CD4-positive, alpha-beta T cell treated with Interleukin-15 for 4 hours (primary cell): ENCODE measurements around the gene FKBP2.
"Not testable (repeated sequence)": the region's sequence is repeated elsewhere in the genome, so short reads cannot be mapped to it uniquely, and the experiment has no call there.

ENCODE experiments used
- DNase-seq: peaks from one replicate; pipeline ENCODE4 v3.0.0-alpha.2; 2020; ENCODE audit warnings: low spot score

The FKBP2 gene

GRCh38 chr11:64234647-64235379 is 6.1 kb upstream of the FKBP2 start:
- DNase-seq, result peak; percentile 36

DNA sequence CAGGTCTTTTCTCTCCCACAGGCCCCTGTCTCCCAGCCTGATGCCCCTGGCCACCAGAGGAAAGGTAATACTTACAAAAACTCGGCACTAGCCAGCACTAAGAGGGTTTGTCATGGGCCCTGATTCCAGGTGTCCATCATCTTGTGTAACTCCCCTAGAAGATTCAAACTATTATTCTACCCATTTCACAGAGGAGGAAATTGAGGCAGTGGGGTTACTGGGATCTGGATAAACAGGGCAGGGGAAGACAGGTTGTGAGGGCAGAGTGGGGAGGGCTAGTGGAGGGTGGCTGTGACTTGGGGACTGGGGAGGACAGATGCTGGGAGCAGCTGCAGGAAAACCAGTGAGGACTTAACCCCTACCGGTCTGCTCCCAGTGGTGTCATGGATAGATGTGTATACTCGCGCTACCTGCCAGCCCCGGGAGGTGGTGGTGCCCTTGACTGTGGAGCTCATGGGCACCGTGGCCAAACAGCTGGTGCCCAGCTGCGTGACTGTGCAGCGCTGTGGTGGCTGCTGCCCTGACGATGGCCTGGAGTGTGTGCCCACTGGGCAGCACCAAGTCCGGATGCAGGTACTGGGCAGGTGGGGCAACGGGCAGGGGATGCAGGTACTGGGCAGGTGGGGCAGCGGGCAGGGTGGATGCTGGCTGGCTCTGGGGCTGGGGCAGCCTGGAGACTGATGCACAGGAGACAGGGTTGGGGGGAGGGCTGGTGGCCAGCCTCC is 5.3 kb upstream of the FKBP2 start:
- no peak for DNase-seq

GRCh38 chr11:64237484-64237951 is 3.4 kb upstream of the FKBP2 start:
- no peak for DNase-seq

GRCh38 chr11:64238076-64238475 is 2.8 kb upstream of the FKBP2 start:
- no peak for DNase-seq

DNA sequence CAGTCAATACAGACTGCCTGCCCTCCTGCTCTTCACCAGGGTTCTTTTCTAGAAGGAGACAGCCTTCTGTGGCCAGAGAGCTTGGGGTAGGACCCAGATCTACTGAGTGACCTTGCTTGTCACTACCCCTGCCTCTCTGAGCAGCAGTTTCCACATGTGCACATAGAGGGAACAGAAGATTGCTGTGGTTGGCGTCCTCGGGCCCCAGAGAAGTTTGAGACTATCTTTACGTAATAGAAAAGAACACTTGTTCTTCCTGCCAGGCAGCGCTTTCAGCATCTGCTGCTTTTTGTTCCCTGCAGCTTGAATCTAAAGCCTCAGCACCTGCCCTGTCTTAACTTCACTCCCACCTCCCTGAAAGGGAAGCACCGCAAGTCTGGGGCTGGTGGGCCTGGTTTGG is 1.9 kb upstream of the FKBP2 start:
- DNase-seq, result no peak

GRCh38 chr11:64239662-64240434 is 1.0 kb upstream of the FKBP2 start:
- no peak for DNase-seq

GRCh38 chr11:64241241-64241490 is 271 bp downstream of the FKBP2 start:
- DNase-seq, result peak; percentile 99

GRCh38 chr11:64241491-64242374 is 838 bp downstream of the FKBP2 start:
- DNase-seq, result no peak

GRCh38 chr11:64243236-64243854 is 2.5 kb downstream of the FKBP2 start:
- DNase-seq, result no peak

GRCh38 chr11:64244107-64244506 is 3.2 kb downstream of the FKBP2 start:
- DNase-seq, result no peak

- no peak for DNase-seq
Observed at GRCh38 chr11:64244966-64245365, 4.1 kb downstream of the FKBP2 start.

DNA sequence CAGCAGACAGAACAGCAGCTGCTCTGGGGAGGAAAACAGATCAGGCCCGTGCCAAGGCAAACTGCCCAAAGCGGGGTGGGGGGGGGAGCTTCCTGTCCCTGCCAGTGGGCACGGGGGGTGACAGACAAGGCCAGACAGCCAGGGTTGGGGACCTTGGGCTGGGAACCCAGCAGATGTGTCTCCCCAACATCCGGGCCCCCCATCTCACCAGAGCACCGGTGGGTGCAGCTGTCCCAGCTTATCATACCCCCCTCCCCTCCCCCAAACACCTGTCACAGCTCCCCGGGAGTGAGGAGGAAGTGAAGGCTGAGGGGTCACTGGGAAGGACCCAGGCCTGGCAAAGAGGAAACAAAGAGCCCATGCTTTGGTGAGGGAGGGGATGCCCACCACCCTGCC is 4.5 kb downstream of the FKBP2 start:
- DNase-seq, result peak; percentile 52

DNA sequence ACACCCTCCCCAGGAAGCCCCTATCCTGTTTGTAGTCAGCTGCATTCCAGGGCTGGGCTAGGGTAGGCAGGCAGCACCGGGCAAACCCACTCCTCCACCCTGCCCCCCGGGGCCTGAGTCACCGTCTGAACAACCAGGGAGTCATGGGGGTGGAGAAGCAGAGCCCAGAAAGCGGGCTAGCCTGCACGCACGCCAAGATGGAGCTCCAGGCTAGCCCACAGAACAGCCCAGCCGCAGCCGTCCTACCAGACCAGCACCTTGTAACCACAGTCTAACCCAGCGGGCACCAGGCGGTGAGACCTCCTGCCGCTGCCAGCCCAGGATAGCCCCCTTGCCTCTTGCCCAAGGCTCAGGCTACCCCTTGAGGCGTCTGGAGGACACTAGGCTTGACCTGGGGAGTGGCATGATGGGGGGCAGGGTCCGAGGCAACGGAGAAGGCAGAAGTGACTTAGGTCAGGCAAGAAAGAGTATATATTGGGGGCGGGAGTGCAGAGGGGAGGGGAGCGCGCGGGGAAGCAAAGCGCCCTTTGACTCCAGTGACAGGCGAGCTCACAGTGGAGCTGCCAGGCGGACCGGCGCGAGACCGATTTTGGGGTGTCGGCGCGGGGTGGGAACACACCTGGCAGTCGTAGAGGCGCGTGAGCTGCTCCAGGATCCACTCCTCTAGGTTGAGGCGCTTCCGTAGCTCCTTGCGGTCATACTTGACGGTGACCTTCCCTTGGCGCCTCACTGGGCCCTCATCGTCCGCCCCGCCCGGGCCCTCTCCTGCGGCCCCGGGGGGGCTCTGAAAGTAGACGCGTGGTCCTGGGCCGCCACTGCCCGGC is 5.1 kb downstream of the FKBP2 start:
- peak; percentile 80 for DNase-seq

DNA sequence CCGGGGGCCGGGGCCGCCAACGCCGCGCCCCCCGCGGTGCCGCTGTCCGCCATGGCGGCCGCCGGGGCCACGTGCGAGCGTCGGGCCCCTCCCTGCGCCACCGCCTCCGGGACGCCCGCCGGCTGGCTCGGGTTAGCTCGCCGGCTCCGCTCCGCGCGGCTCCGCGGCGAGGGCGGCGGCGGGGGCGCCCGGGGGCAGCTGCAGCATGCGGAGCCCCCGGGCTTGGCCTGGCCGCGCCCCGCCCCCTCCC is 5.7 kb downstream of the FKBP2 start:
- not testable (repeated sequence) for DNase-seq

GRCh38 chr11:64246871-64247728 is 6.2 kb downstream of the FKBP2 start, which contains the start of gene PPP1R14B:
PPP1R14B (minus strand) TSS chr11:64246943; CDS start chr11:64246673, 270 bp downstream.
- peak; percentile 77 for DNase-seq

DNA sequence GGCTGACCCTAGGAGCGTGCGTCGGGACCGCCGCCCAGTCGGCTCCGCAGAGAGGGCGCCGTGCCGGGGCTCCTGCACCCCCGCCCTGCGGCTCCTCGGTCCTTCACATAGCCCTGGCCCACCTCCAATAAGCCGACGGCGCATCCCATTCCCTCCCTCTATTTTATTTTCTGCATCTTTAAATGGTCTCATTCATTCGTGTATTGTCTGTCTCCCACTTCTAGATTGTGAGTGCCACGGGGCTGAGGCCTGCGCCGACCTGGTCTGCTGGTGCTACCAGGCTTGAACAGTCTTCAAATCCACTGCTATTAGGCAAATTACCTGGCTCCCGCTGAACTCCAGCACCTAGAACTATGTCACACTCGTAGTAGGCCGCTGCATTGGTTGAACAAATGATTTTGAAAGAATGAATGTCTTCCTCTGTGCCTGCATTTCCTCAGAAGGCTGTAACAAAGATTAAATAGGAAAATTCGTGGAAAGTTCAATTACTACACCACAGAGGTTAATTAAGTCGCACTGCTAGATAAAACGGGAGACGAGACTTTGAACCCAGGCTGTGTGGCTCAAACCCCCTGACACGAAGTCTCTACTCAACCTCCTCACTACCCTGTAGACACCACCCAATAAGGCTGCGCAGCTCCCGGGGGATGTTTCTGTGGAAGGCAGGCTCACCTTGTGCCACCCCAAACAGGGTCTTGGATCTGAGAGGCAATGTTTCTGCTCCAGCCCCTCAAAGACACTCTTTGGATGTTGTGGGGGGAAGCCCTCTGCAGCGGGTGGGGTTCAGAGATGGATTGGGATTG is 7.0 kb downstream of the FKBP2 start:
- no peak for DNase-seq

DNA sequence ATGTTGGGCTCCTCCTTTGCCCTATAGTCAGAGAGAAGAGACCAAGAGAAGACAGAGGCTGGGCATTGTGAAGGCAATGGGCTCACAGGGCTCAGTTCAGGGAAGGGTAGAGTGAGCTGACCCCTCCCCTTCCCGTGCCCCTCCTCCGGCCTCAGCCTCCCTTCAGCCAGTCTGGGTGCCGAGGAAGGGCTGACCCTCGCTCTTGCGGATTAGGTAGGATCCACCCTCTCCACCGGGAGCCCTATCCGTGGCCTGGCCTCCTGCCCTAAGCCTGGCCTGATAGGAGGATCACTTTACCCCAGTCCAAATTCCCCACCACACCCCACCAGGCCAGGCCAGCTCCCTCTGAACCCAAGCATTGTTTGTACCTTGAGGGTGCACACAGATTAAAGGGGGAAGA is 7.7 kb downstream of the FKBP2 start:
- DNase-seq, result no peak

DNA sequence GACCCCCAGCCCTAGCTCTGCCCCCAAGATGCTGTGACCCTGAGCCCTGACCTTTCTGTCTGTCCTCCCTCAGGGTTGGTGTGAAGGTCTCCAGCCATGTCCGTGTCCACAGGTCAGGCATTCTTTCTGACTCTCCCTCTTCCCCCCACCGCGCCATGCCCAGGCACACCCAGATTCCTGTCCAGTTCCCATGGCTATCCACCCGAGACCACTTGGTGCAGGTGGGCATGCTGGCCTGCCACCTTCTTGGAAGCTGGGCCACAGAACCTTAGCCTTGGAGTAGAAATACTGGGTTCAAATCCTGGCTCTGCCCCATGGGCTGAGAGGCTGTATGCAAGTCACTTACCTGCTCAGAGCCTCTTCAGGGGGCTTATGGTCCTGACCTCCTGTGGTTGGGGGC is 8.1 kb downstream of the FKBP2 start:
- DNase-seq, result no peak
